Neural cell (in vitro differentiated cells): ENCODE data around the gene GNL3. TPM values are rescaled to one million over a fixed set of nuclear protein-coding genes. Genes with fewer than 3 reads are reported as not detected.

Experiments used
- H2AFZ ChIP-seq: fragments of 200-600, 300-800 bp; sonication (generic), shearing (Covaris generic); 2 replicates; pipeline ENCODE4 v1.6.0; 2014; ENCODE audit warnings: low read depth, mild to moderate bottlenecking, antibody characterized with exemption, low read length, moderate library complexity
- H3F3A ChIP-seq: fragments of 200-600 bp; shearing (Covaris generic); 2 replicates; pipeline ENCODE4 v1.6.1; 2016; ENCODE audit warnings: mild to moderate bottlenecking, moderate library complexity, mixed read lengths, antibody characterized with exemption, low read length; ENCODE audit not compliant: insufficient read depth, poor library complexity, severe bottlenecking
- H3K27ac ChIP-seq: fragments of 200-600, 300-800 bp; sonication (generic), shearing (Covaris generic); 2 replicates; pipeline ENCODE4 v1.5.1; 2014; ENCODE audit warnings: mild to moderate bottlenecking, low read length, moderate library complexity
- H3K27me3 ChIP-seq: fragments of 300-800, 200-600 bp; sonication (generic), shearing (Covaris generic); 2 replicates; pipeline ENCODE4 v1.6.0; 2014; ENCODE audit warnings: mild to moderate bottlenecking, low read depth, low read length, moderate library complexity; ENCODE audit not compliant: insufficient read depth
- H3K36me3 ChIP-seq: fragments of 300-800, 200-600 bp; sonication (generic), shearing (Covaris generic); 2 replicates; pipeline ENCODE4 v1.5.1; 2014; ENCODE audit warnings: mild to moderate bottlenecking, antibody characterized with exemption, low read length, moderate library complexity; ENCODE audit not compliant: insufficient read depth
- H3K4me2 ChIP-seq: fragments of 300-800, 200-600 bp; sonication (generic), shearing (Covaris generic); 2 replicates; pipeline ENCODE4 v1.6.0; 2014; ENCODE audit warnings: mild to moderate bottlenecking, low read length
- H3K4me3 ChIP-seq: fragments of 300-800, 200-600 bp; sonication (generic), shearing (Covaris generic); 2 replicates; pipeline ENCODE4 v1.5.1; 2014; ENCODE audit warnings: mild to moderate bottlenecking, low read length, moderate library complexity
- H3K79me2 ChIP-seq: fragments of 200-600 bp; shearing (Covaris generic); replicated peaks from 2 replicates; pipeline ENCODE4 v1.6.0; 2014; ENCODE audit warnings: mild to moderate bottlenecking, low read length, moderate library complexity; ENCODE audit not compliant: insufficient read depth
- H3K9ac ChIP-seq: fragments of 300-800, 200-600 bp; sonication (generic), shearing (Covaris generic); 2 replicates; pipeline ENCODE4 v1.6.1; 2016; ENCODE audit warnings: mild to moderate bottlenecking, low read length, mixed read lengths
- H3K9me2 ChIP-seq: fragments of 200-600 bp; shearing (Covaris generic); 2 replicates; pipeline ENCODE4 v1.6.1; 2016; ENCODE audit warnings: mild to moderate bottlenecking, low read length, mixed read lengths; ENCODE audit not compliant: insufficient read depth
- H3K9me3 ChIP-seq: fragments of 200-600, 300-800 bp; sonication (generic), shearing (Covaris generic); 2 replicates; pipeline ENCODE4 v1.6.1; 2016; ENCODE audit warnings: mild to moderate bottlenecking, mixed run types, low read length, moderate library complexity, mixed read lengths
- H4K20me1 ChIP-seq: fragments of 200-600 bp; shearing (Covaris generic); 2 replicates; pipeline ENCODE4 v1.6.1; 2016; ENCODE audit warnings: mild to moderate bottlenecking, mixed run types; ENCODE audit not compliant: insufficient read depth
- EP300 ChIP-seq: fragments of 450-650 bp; conservative IDR thresholded peaks from 2 replicates; pipeline ENCODE4 v1.6.1; 2014; ENCODE audit warnings: antibody characterized with exemption, mild to moderate bottlenecking, moderate library complexity; ENCODE audit not compliant: poor library complexity, severe bottlenecking
- EZH2 ChIP-seq: fragments of 200-600, 300-800 bp; shearing (Covaris generic), sonication (generic); IDR thresholded peaks from 2 replicates; pipeline ENCODE4 v1.6.1; 2014; ENCODE audit warnings: antibody characterized with exemption, low read length, borderline replicate concordance, mild to moderate bottlenecking; ENCODE audit not compliant: insufficient read depth, poor library complexity, severe bottlenecking
- MXI1 ChIP-seq: fragments of 450-650 bp; conservative IDR thresholded peaks from 2 replicates; pipeline ENCODE4 v1.6.1; 2014; ENCODE audit warnings: antibody characterized with exemption, mild to moderate bottlenecking; ENCODE audit not compliant: poor library complexity, severe bottlenecking
- POLR2AphosphoS5 ChIP-seq: IDR thresholded peaks from 2 replicates; pipeline ENCODE4 v1.6.1; 2012
- RAD21 ChIP-seq: fragments of 450-650 bp; conservative IDR thresholded peaks from 2 replicates; pipeline ENCODE4 v1.6.1; 2014; ENCODE audit warnings: antibody characterized with exemption, mild to moderate bottlenecking, moderate library complexity
- SMC3 ChIP-seq: fragments of 450-650 bp; conservative IDR thresholded peaks from 2 replicates; pipeline ENCODE4 v1.6.1; 2014; ENCODE audit warnings: antibody characterized with exemption, mild to moderate bottlenecking, moderate library complexity; ENCODE audit not compliant: poor library complexity
- TAF1 ChIP-seq: IDR thresholded peaks from 2 replicates; pipeline ENCODE4 v1.6.1; 2012; ENCODE audit warnings: low read depth
- polyA plus RNA-seq: library from polyadenylated mRNA; depleted of rRNA; stranded (reverse); fragments of >200 nt; gene quantifications from 2 replicates; pipeline ENCODE4 v1.2.3, GENCODE V29; 2014
- TF ChIP-seq, protein P1 (sequence below): fragments of 450-650 bp; IDR thresholded peaks from 2 replicates; pipeline ENCODE4 v1.5.1; 2014; ENCODE audit warnings: antibody characterized with exemption, mild to moderate bottlenecking, moderate library complexity; ENCODE audit not compliant: poor library complexity, severe bottlenecking
- TF ChIP-seq, protein P2 (sequence below): IDR thresholded peaks from 2 replicates; pipeline ENCODE4 v1.6.1; 2012; ENCODE audit warnings: borderline replicate concordance

GNL3 gene
- polyA plus RNA-seq, 1 donor from 2014 or later = 133 TPM

DNA sequence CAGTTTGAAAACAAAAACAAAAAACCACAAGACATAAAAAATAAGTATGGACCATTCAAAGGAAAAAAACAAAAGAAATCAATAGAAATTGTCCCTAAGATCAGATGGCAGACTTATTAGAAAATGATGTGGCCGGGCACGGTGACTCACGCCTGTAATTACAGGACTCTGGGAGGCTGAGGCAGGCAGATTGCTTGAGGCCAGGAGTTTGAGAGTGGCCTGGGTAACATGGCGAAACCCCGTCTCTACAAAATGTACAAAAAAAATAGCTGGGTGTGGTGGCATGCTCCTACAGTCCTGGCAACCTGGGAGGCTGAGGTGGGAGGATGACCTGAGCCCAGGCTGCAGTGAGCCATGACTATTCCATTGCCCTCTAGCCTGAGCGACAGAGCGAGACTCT is 36.7 kb downstream of the GNL3 start:
- H3K79me2 ChIP-seq = no peaks in the 10 kb centered on the region
- no peak overlapping the region for H3K27ac ChIP-seq
- H3F3A ChIP-seq = no peaks in the 10 kb centered on the region
- no peaks in the 10 kb centered on the region for H4K20me1 ChIP-seq
- no peak overlapping the region for H2AFZ ChIP-seq
- no peak overlapping the region for H3K4me2 ChIP-seq
- H3K9me2 ChIP-seq = no peaks in the 10 kb centered on the region
- no peaks in the 10 kb centered on the region for H3K9me3 ChIP-seq
- no peak for TF ChIP-seq POLR2AphosphoS5
- TF ChIP-seq, protein P1, sequence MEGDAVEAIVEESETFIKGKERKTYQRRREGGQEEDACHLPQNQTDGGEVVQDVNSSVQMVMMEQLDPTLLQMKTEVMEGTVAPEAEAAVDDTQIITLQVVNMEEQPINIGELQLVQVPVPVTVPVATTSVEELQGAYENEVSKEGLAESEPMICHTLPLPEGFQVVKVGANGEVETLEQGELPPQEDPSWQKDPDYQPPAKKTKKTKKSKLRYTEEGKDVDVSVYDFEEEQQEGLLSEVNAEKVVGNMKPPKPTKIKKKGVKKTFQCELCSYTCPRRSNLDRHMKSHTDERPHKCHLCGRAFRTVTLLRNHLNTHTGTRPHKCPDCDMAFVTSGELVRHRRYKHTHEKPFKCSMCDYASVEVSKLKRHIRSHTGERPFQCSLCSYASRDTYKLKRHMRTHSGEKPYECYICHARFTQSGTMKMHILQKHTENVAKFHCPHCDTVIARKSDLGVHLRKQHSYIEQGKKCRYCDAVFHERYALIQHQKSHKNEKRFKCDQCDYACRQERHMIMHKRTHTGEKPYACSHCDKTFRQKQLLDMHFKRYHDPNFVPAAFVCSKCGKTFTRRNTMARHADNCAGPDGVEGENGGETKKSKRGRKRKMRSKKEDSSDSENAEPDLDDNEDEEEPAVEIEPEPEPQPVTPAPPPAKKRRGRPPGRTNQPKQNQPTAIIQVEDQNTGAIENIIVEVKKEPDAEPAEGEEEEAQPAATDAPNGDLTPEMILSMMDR = no peak
- no peak for TF ChIP-seq RAD21
- no peak for TF ChIP-seq TAF1
- no peak for TF ChIP-seq MXI1
- TF ChIP-seq, protein P2, sequence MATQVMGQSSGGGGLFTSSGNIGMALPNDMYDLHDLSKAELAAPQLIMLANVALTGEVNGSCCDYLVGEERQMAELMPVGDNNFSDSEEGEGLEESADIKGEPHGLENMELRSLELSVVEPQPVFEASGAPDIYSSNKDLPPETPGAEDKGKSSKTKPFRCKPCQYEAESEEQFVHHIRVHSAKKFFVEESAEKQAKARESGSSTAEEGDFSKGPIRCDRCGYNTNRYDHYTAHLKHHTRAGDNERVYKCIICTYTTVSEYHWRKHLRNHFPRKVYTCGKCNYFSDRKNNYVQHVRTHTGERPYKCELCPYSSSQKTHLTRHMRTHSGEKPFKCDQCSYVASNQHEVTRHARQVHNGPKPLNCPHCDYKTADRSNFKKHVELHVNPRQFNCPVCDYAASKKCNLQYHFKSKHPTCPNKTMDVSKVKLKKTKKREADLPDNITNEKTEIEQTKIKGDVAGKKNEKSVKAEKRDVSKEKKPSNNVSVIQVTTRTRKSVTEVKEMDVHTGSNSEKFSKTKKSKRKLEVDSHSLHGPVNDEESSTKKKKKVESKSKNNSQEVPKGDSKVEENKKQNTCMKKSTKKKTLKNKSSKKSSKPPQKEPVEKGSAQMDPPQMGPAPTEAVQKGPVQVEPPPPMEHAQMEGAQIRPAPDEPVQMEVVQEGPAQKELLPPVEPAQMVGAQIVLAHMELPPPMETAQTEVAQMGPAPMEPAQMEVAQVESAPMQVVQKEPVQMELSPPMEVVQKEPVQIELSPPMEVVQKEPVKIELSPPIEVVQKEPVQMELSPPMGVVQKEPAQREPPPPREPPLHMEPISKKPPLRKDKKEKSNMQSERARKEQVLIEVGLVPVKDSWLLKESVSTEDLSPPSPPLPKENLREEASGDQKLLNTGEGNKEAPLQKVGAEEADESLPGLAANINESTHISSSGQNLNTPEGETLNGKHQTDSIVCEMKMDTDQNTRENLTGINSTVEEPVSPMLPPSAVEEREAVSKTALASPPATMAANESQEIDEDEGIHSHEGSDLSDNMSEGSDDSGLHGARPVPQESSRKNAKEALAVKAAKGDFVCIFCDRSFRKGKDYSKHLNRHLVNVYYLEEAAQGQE = no peak
- TF ChIP-seq SMC3 = no peak
- no peaks in the 10 kb centered on the region for H3K27me3 ChIP-seq
- no peak overlapping the region for H3K9ac ChIP-seq
- H3K4me3 ChIP-seq = no peak overlapping the region
- H3K36me3 ChIP-seq = no peaks in the 10 kb centered on the region

DNA sequence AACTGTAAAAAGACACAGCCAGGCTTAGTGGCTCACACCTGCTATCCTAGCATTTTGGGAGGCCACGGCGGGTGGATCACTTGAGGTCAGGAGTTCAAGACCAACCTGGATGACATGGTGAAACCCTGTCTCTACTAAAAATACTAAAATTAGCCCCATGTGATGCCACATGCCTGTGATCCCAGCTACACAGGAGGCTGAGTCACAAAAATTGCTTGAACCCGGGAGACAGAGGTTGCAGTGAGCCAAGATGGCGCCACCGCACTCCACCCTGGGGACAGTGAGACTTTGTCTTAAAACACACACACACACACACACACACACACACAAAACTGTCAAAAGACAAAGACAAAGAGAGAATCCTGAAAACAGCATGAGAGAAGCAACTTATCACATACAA is 38.1 kb downstream of the GNL3 start:
- no peak for TF ChIP-seq POLR2AphosphoS5
- TF ChIP-seq EZH2 = no peak
- no peak for TF ChIP-seq EP300
- TF ChIP-seq, protein P2 = no peak
- TF ChIP-seq SMC3 = no peak
- Histone ChIP-seq H3K4me3 (no peak overlapping the region), H3K9me3 (no peaks in the 10 kb centered on the region)

More for the DNA sequence above, 38.1 kb downstream of the GNL3 start:
- Histone ChIP-seq H3F3A (no peaks in the 10 kb centered on the region), H3K27me3 (no peaks in the 10 kb centered on the region), H4K20me1 (no peaks in the 10 kb centered on the region), H3K27ac (no peak overlapping the region), H3K9me2 (no peaks in the 10 kb centered on the region), H3K36me3 (no peaks in the 10 kb centered on the region), H3K9ac (no peak overlapping the region), H3K79me2 (no peaks in the 10 kb centered on the region), H2AFZ (no peak overlapping the region), H3K4me2 (no peak overlapping the region)
